ENCODE data around the gene OPTC. TPM values are rescaled to one million over a fixed set of nuclear protein-coding genes. Genes with fewer than 3 reads are reported as not detected.

The OPTC gene
- total and polyA plus RNA-seq, 2 of the 8 experiments (the other 6 are each of a cell fraction or from before 2014, with no cell fraction given) = 1.1 to 4.0 TPM

DNA sequence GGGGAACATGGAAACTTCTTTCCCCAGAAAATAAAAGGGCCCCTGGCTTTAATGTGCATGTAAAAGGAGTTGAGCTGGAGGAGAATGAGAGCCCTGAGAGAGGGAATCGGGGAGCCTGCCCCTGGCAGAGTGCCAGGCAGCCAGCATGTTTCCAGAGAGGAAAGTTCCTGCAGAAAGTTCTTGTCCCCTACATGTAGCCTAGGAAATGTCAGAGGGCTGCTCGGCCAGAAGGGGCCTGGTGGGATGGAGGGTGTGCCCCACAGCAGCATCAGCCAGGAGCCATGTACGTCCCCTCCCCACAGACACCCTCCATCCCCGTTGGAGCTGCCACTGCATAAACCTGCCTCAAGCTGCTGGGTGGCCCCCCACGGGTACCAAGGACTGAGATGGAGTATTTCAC lies 23.7 kb upstream of the OPTC start:
- POLR2A ChIA-PET (ENCODE audit: partially characterized antibody) = interaction anchor here (1.1 kb wide), 1 partner anchor 18 kb away, joined by 4 read pairs; no protein-coding TSS in a partner anchor
- 81% methylated on average over 5 of the region's 5 CpGs; no CpG with 5 or more reads in 1 of the 2 experiments for WGBS, 2 experiments (ENCODE audit: extremely low coverage in 1 of 2, insufficient coverage in 1 of 2, insufficient read length in 1 of 2, insufficient replicate concordance in 2 of 2, low coverage in 1 of 2, low lambda C conversion rate in 2 of 2, missing lambda C conversion rate in 1 of 2)
- CTCF ChIA-PET (ENCODE audit: partially characterized antibody) = interaction anchor here (1.0 to 23.5 kb wide), 4 partner anchors 10 to 202 kb away, joined by 3 to 330 read pairs (median 14); partner anchors contain the start of gene FMOD
- H4K91ac ChIP-seq (replicated peaks; ENCODE audit: insufficient read length, low read length) = no peak overlapping the region
- H3K23ac ChIP-seq (ENCODE audit: insufficient read length) = no peak overlapping the region
- no peak overlapping the region for H3K4me2 ChIP-seq (ENCODE audit: insufficient read depth in 1 of 2, low read depth in 2 of 2, low read length in 2 of 2)
- H4K5ac ChIP-seq (ENCODE audit: insufficient read length, low read depth, low read length) = no peak overlapping the region
- no peak overlapping the region for H2BK5ac ChIP-seq (ENCODE audit: low read depth, low read length)
- no peaks in the 10 kb centered on the region for H3K79me2 ChIP-seq (ENCODE audit: control insufficient read depth in 1 of 2, insufficient read depth in 2 of 2, low read length in 2 of 2)
- H3K23me2 ChIP-seq (ENCODE audit: low read depth, low read length) = no peaks in the 10 kb centered on the region; the same call in 1 of the 2 replicates
- no peak overlapping the region for H2BK12ac ChIP-seq (ENCODE audit: low read depth, low read length)
- no peak overlapping the region for H3K18ac ChIP-seq (ENCODE audit: extremely low read depth, low read length)
- no peak overlapping the region for H3K56ac ChIP-seq (replicated peaks; ENCODE audit: insufficient read length, low read depth, low read length)
- no peak overlapping the region for H2BK15ac ChIP-seq (ENCODE audit: low read length)
- H3K9me3 ChIP-seq (ENCODE audit: insufficient read depth in 2 of 2, low read depth in 1 of 2, low read length in 1 of 2) = no peaks in the 10 kb centered on the region
- H2AK5ac ChIP-seq (ENCODE audit: low read depth, low read length) = no peak overlapping the region
- no peak overlapping the region for H2BK120ac ChIP-seq (replicated peaks; ENCODE audit: low read depth, low read length)
- H3K14ac ChIP-seq (ENCODE audit: insufficient read length) = no peak overlapping the region
- H3K27ac ChIP-seq (ENCODE audit: low read depth, low read length) = no peak overlapping the region
- H3K27me3 ChIP-seq (replicated peaks in 1 of 4; ENCODE audit: control insufficient read depth in 3 of 4, extremely low read depth in 1 of 4, insufficient read depth in 3 of 4, low read length in 3 of 4) = no peaks in the 10 kb centered on the region; a peak in 2 of 7 replicates
- no peak for DNase-seq (ENCODE audit: low read depth in 1 of 2, low spot score in 2 of 2)
- no peak for TF ChIP-seq SAP30 (IDR thresholded peaks at IDR 0.05; ENCODE audit: insufficient read depth, insufficient replicate concordance, low read length)
- no peak for TF ChIP-seq RXRA (IDR thresholded peaks at IDR 0.05; ENCODE audit: insufficient read depth, low read depth, low read length)
- TF ChIP-seq SRF (IDR thresholded peaks at IDR 0.05; ENCODE audit: low read depth, low read length) = no peak
- no peak for TF ChIP-seq EP300 (IDR thresholded peaks at IDR 0.05; ENCODE audit: borderline replicate concordance in 1 of 2, low read depth in 2 of 2, low read length in 2 of 2)
- TF ChIP-seq SP4 (IDR thresholded peaks at IDR 0.05; ENCODE audit: low read length) = no peak
- no peak overlapping the region for H3K4me3 ChIP-seq (ENCODE audit: extremely low read depth in 1 of 4, insufficient read depth in 2 of 4, low read depth in 3 of 4, low read length in 4 of 4)
- no peak overlapping the region for H4K8ac ChIP-seq (ENCODE audit: extremely low read depth, insufficient read depth, low read length)
- H3K79me1 ChIP-seq (ENCODE audit: low read depth, low read length) = no peaks in the 10 kb centered on the region
- no peak overlapping the region for H2BK20ac ChIP-seq (ENCODE audit: low read length)
- H3K4me1 ChIP-seq (replicated peaks in 1 of 4; ENCODE audit: control insufficient read depth in 3 of 4, insufficient read depth in 4 of 4, low read length in 3 of 4) = peaks cover 0 to 10% (median 3%) of the 10 kb centered on the region in 4 experiments; a peak in 4 of 7 replicates
- H3K4ac ChIP-seq (replicated peaks; ENCODE audit: insufficient read length, low read depth, low read length) = no peak overlapping the region
- H3K9ac ChIP-seq (replicated peaks in 1 of 4; ENCODE audit: extremely low read depth in 1 of 4, low read depth in 3 of 4, low read length in 3 of 4) = no peak overlapping the region
- H2AFZ ChIP-seq (ENCODE audit: low read length) = no peak overlapping the region
- no peaks in the 10 kb centered on the region for H3K36me3 ChIP-seq (ENCODE audit: control insufficient read depth in 2 of 4, insufficient read depth in 4 of 4, low read length in 3 of 4)
- H4K20me1 ChIP-seq (replicated peaks in 1 of 2; ENCODE audit: control insufficient read depth in 1 of 2, insufficient read depth in 2 of 2, low read length in 2 of 2) = no peaks in the 10 kb centered on the region
- FAIRE-seq = no peak
